HG03139 (cell line): ENCODE results near the gene CCDC190.
"Not testable (repeated sequence)": the region's sequence is repeated elsewhere in the genome, so short reads cannot be mapped to it uniquely, and the experiment has no call there.

Experiments
- ATAC-seq: cut with Tn5 transposase; IDR thresholded peaks from one replicate; pipeline ENCODE4 v1.9.1; 2021; ENCODE audit not compliant: unreplicated experiment

The CCDC190 gene

DNA sequence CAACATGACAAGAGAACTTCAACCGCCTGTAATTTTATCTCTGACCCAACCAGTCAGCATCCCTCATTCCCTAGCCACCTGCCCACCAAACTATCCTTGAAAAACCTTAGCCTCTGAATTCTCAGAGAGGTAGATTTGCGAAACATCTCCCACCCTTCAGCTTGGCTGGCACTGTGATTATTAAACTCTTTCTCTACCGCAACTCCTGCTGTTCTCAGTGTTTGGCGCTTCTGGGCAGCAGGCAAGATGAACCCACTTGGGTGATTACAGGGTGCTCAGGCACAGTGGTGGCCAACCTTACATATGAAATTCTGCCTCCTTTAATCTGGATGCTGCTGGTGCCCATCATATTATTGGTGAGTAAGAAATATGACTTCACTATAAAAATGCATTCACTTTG, 22.1 kb downstream of the CCDC190 start:
- no peak for ATAC-seq

- peak; percentile 87 for ATAC-seq
Observed at GRCh38 chr1:162835157-162835899, 25.6 kb downstream of the CCDC190 start.

DNA sequence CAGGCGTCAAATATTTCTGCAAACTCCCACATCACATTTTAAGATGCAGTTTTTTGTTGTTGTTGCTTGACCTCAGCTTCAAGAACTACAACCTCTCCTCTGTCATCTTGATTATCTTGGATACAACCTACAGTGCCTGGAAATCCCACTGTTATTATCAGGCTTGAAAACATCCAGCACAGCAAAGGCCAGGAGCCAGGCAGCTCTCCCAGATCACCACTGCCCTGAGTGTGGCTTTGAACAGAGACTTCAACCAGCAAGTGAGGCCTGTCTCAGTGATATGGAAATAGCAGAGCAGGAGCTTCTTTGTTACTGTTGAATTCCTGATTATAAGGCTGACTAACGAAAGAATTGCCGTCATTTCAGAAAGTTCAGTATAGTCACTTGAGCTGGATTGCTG, 28.5 kb downstream of the CCDC190 start:
- ATAC-seq, result no peak

GRCh38 chr1:162829268-162829667, 31.7 kb downstream of the CCDC190 start:
- no peak for ATAC-seq

- no peak for ATAC-seq
Observed at GRCh38 chr1:162823771-162824525, 37.0 kb downstream of the CCDC190 start.

DNA sequence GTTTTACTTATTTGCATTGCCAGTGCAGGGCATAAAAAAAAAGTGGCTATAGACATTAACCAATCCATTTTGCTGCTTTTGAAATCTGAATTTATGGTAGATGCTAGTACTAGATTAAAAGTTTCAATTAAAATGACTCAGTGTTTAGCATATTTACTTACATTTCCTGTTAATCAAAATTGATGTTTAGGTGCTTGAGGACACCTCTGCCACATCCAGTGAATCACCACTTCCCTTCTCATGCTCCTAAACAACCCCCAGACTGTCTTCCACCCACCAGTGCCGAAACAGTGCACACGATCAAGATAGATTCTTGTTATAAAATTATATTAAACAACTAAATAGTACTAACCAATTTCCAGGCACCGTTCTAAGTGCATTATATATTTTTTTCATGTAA, 37.7 kb downstream of the CCDC190 start:
- no peak for ATAC-seq

GRCh38 chr1:162822391-162823200, 38.4 kb downstream of the CCDC190 start:
- ATAC-seq, result no peak

DNA sequence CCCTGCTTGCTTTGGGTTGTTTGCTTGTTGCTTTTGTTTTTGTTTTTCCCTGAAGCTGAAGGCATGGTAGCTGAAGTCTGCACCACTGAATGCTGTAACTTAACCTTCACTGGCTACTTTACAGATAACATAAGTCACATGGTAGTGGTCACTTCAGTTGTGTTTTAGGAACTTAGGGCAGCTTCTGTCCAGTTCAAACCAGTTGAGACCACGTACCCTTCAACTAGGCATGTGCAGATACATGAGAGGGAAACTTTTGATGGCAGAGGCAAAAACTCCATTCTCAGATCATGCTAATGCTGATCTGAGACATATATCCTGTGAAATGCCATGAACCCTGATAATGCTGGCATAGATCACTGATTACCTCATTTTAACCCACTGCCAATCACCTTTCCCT, 42.3 kb downstream of the CCDC190 start:
- ATAC-seq, result not testable (repeated sequence)

GRCh38 chr1:162818136-162818535, 42.8 kb downstream of the CCDC190 start:
- not testable (repeated sequence) for ATAC-seq

DNA sequence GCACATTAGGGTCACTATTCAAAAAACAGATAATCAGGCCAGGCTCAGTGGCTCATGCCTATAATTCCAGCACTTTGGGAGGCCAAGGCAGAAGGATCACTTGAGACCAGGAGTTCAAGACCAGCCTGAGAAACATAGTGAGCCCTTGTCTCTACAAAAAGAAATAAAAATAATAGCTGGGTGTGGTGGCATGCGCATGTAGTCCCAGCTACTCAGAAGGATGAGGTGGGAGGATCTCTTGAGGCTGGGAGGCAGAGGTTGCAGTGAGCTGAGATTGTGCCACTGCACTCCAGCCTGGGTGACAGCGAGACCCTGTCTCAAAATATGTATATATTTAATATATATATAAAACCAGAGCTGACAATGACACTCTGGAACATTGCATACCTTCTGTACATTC, 48.6 kb downstream of the CCDC190 start:
- ATAC-seq, result not testable (repeated sequence)

DNA sequence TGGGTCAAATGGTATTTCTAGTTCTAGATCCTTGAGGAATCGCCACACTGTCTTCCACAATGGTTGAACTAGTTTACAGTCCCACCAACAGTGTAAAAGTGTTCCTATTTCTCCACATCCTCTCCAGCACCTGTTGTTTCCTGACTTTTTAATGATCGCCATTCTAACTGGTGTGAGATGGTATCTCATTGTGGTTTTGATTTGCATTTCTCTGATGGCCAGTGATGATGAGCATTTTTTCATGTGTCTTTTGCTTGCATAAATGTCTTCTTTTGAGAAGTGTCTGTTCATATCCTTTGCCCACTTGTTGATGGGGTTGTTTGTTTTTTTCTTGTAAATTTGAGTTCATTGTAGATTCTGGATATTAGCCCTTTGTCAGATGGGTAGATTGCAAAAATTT, 53.5 kb downstream of the CCDC190 start:
- ATAC-seq, result not testable (repeated sequence)
